Measurements from ENCODE around the gene LENEP.
A peak's percentile ranks its signal among the peaks of the same experiment; 100 is the strongest.

The LENEP gene

GRCh38 chr1:154961207-154962155, 31.9 kb upstream of the LENEP start, which contains the start of gene PYGO2:
PYGO2 (minus strand) TSS chr1:154961782; CDS start chr1:154961576, 206 bp downstream.
- peak within 1 kb of the TSS; percentile 99 for H3K4me3 ChIP-seq (ENCODE audit: low read depth, low read length)
- peak; percentile 65; the same call in 1 of the 2 replicates for TF ChIP-seq CTCF (IDR thresholded peaks at IDR 0.05; ENCODE audit: borderline replicate concordance, insufficient read depth, low read depth, low read length)

- H3K4me3 ChIP-seq (ENCODE audit: low read depth, low read length): peak overlapping the region; percentile 99
- TF ChIP-seq CTCF (IDR thresholded peaks at IDR 0.05; ENCODE audit: borderline replicate concordance, insufficient read depth, low read depth, low read length): no peak
These were observed 31.1 kb upstream of the LENEP start for GRCh38 chr1:154962156-154962749.

GRCh38 chr1:154962795-154963330, 30.5 kb upstream of the LENEP start:
- no peak for TF ChIP-seq CTCF (IDR thresholded peaks at IDR 0.05; ENCODE audit: borderline replicate concordance, insufficient read depth, low read depth, low read length)
- H3K4me3 ChIP-seq (ENCODE audit: low read depth, low read length): peak overlapping the region; percentile 99

GRCh38 chr1:154963643-154964042, 29.7 kb upstream of the LENEP start:
- H3K4me3 ChIP-seq (ENCODE audit: low read depth, low read length): no peak overlapping the region

GRCh38 chr1:154964359-154964758, 29.0 kb upstream of the LENEP start:
- TF ChIP-seq CTCF (IDR thresholded peaks at IDR 0.05; ENCODE audit: borderline replicate concordance, insufficient read depth, low read depth, low read length): no peak
- H3K4me3 ChIP-seq (ENCODE audit: low read depth, low read length): no peak overlapping the region

More at GRCh38 chr1:154963643-154964042, 29.7 kb upstream of the LENEP start:
- TF ChIP-seq CTCF (IDR thresholded peaks at IDR 0.05; ENCODE audit: borderline replicate concordance, insufficient read depth, low read depth, low read length): no peak

GRCh38 chr1:154966111-154966510, 27.3 kb upstream of the LENEP start:
- H3K4me3 ChIP-seq (ENCODE audit: low read depth, low read length): no peak overlapping the region
- TF ChIP-seq CTCF (IDR thresholded peaks at IDR 0.05; ENCODE audit: borderline replicate concordance, insufficient read depth, low read depth, low read length): no peak

Data from GM12875 (cell line).